ENCODE data around the gene SAPCD2.

GRCh38 chr9:137058521-137059234 is 11.7 kb downstream of the SAPCD2 start:
- TF ChIP-seq, protein P1, sequence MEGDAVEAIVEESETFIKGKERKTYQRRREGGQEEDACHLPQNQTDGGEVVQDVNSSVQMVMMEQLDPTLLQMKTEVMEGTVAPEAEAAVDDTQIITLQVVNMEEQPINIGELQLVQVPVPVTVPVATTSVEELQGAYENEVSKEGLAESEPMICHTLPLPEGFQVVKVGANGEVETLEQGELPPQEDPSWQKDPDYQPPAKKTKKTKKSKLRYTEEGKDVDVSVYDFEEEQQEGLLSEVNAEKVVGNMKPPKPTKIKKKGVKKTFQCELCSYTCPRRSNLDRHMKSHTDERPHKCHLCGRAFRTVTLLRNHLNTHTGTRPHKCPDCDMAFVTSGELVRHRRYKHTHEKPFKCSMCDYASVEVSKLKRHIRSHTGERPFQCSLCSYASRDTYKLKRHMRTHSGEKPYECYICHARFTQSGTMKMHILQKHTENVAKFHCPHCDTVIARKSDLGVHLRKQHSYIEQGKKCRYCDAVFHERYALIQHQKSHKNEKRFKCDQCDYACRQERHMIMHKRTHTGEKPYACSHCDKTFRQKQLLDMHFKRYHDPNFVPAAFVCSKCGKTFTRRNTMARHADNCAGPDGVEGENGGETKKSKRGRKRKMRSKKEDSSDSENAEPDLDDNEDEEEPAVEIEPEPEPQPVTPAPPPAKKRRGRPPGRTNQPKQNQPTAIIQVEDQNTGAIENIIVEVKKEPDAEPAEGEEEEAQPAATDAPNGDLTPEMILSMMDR (conservative IDR thresholded peaks at IDR 0.05 in 1 of 2, IDR thresholded peaks at IDR 0.05 in 1 of 2; ENCODE audit: extremely low read depth in 1 of 2, insufficient read depth in 1 of 2, low read depth in 1 of 2, low read length in 2 of 2) = no peak
- no peak for TF ChIP-seq EZH2 (IDR thresholded peaks at IDR 0.05; ENCODE audit: borderline replicate concordance, low read length)

All from mammary epithelial cell (primary cell).